HCT116 (cell line): ENCODE data around the gene ARSI.

Source experiments
- CBX3 ChIP-seq: IDR thresholded peaks from 2 replicates; pipeline ENCODE4 v1.6.1; 2012; ENCODE audit warnings: low read depth
- CEBPB ChIP-seq: IDR thresholded peaks from 2 replicates; pipeline ENCODE4 v1.6.1; 2012; ENCODE audit warnings: low read depth
- CTCF ChIP-seq, 3 experiments: fragments of 200-600 bp in 1 of 3; sonication (generic) in 1 of 3; IDR thresholded peaks in 2 of 3; conservative IDR thresholded peaks in 1 of 3; 2 replicates each; pipeline ENCODE4 v1.5.1; 2012 to 2017; ENCODE audit warnings: low read depth in 2 of 3, low read length in 2 of 3, antibody characterized with exemption in 1 of 3, borderline replicate concordance in 1 of 3, control low read depth in 1 of 3, mild to moderate bottlenecking in 1 of 3, mixed read lengths in 1 of 3, mixed run types in 1 of 3, moderate library complexity in 1 of 3; ENCODE audit not compliant: insufficient read depth in 1 of 3
- EGR1 ChIP-seq: IDR thresholded peaks from 2 replicates; pipeline ENCODE4 v1.6.1; 2012; ENCODE audit warnings: low read depth
- EZH2 ChIP-seq: fragments of 200-600 bp; sonication (generic); IDR thresholded peaks from 2 replicates; pipeline ENCODE4 v1.6.1; 2017; ENCODE audit warnings: antibody characterized with exemption, mixed run types
- FOSL1 ChIP-seq: IDR thresholded peaks from 2 replicates; pipeline ENCODE4 v1.6.1; 2012; ENCODE audit warnings: low read depth
- JUND ChIP-seq: IDR thresholded peaks from 2 replicates; pipeline ENCODE4 v1.6.1; 2012
- MAX ChIP-seq: IDR thresholded peaks from 2 replicates; pipeline ENCODE4 v1.6.1; 2012
- POLR2A ChIP-seq: IDR thresholded peaks from 2 replicates; pipeline ENCODE4 v1.7.0; 2011; ENCODE audit warnings: borderline replicate concordance; ENCODE audit not compliant: insufficient read depth, insufficient read length; ENCODE audit errors: extremely low read depth
- RAD21 ChIP-seq: IDR thresholded peaks from 2 replicates; pipeline ENCODE4 v1.6.1; 2012; ENCODE audit warnings: low read depth, mild to moderate bottlenecking
- SIN3A ChIP-seq: IDR thresholded peaks from 2 replicates; pipeline ENCODE4 v1.6.1; 2012; ENCODE audit warnings: low read depth
- YY1 ChIP-seq: IDR thresholded peaks from 2 replicates; pipeline ENCODE4 v1.6.1; 2011; ENCODE audit warnings: low read length, low read depth, moderate library complexity, mild to moderate bottlenecking; ENCODE audit not compliant: insufficient replicate concordance; ENCODE audit errors: extremely low read depth

GRCh38 chr5:150301170-150301505, 1.6 kb downstream of the ARSI start:
- no peak for TF ChIP-seq CTCF (IDR thresholded peaks at IDR 0.05 in 2 of 3, conservative IDR thresholded peaks at IDR 0.05 in 1 of 3; ENCODE audit: borderline replicate concordance in 1 of 3, insufficient read depth in 1 of 3, low read depth in 2 of 3, low read length in 2 of 3)
- no peak for TF ChIP-seq FOSL1
- no peak for TF ChIP-seq EGR1
- no peak for TF ChIP-seq CBX3
- no peak for TF ChIP-seq POLR2A
- TF ChIP-seq YY1, result no peak
- TF ChIP-seq EZH2, result no peak
- TF ChIP-seq CEBPB, result no peak
- no peak for TF ChIP-seq MAX
- no peak for TF ChIP-seq SIN3A
- no peak for TF ChIP-seq JUND
- TF ChIP-seq RAD21, result no peak
